HepG2 (cell line): Measurements from ENCODE around the gene MFSD12. TPM values are rescaled to one million over a fixed set of nuclear protein-coding genes. Genes with fewer than 3 reads are reported as not detected.

Source experiments
- ATAC-seq: fragments of 200-7000 bp; cut with Tn5 transposase; 3 replicates; pipeline ENCODE4 v1.9.1; 2020; ENCODE audit warnings: mild to moderate bottlenecking, moderate library complexity
- BruUV-seq: library from RNA; stranded (reverse); fragments of 400-500 nt; replicated peaks from 2 replicates; lab custom pipeline; 2021; lab: Mats Ljungman, UMichigan
- CTCF ChIA-PET: fragments of 300-600 bp; formaldehyde crosslinking; extraction: SDS; loops from one replicate; lab custom pipeline; 2021; ENCODE audit warnings: low total read pairs, inconsistent platforms, low intra/inter-chr PET ratio; lab: Yijun Ruan, JAX
- POLR2A ChIA-PET: fragments of 350-600 bp; sonication (Branson Sonifier 250); formaldehyde crosslinking; loops from one replicate; lab custom pipeline; 2020; ENCODE audit warnings: antibody characterized with exemption, inconsistent platforms; lab: Yijun Ruan, JAX
- DNase-seq: peaks from one replicate; pipeline ENCODE4 v3.0.0-alpha.2; 2015; ENCODE audit warnings: low spot score
- FAIRE-seq: peaks from 3 replicates; lab custom pipeline; 2011; peaks lifted over from hg19 to GRCh38; lab: Jason Lieb, UNC
- H2AFZ ChIP-seq: one replicate; pipeline ENCODE4 v1.6.1; 2011; ENCODE audit warnings: low read length, inconsistent platforms
- H3K27ac ChIP-seq: fragments of 300-600 bp; 3 replicates; pipeline ENCODE4 v1.8.0; 2011; ENCODE audit warnings: mixed run types, mild to moderate bottlenecking, mixed read lengths, low read length, inconsistent platforms; ENCODE audit not compliant: insufficient read depth; ENCODE audit errors: extremely low read length
- H3K27me3 ChIP-seq, 2 experiments: fragments of 200-600 bp in 1 of 2; 2 replicates in 1 of 2; 3 replicates in 1 of 2; pipeline versions ENCODE4 v1.6.0 to v1.8.0; 2011; ENCODE audit warnings: low read length in 2 of 2, mild to moderate bottlenecking in 2 of 2, moderate library complexity in 2 of 2, inconsistent platforms in 1 of 2; ENCODE audit not compliant: insufficient read depth in 2 of 2, control insufficient read depth in 1 of 2
- H3K36me3 ChIP-seq, 2 experiments: fragments of 200-600 bp in 1 of 2; replicated peaks in 1 of 2; 2 replicates in 1 of 2; 3 replicates in 1 of 2; pipeline versions ENCODE4 v1.5.1 to v1.8.0; 2011; ENCODE audit warnings: low read length in 2 of 2, inconsistent platforms in 1 of 2; ENCODE audit not compliant: insufficient read depth in 2 of 2, control insufficient read depth in 1 of 2
- H3K4me1 ChIP-seq: 2 replicates; pipeline ENCODE4 v1.5.1; 2012; ENCODE audit warnings: low read length, inconsistent platforms; ENCODE audit not compliant: insufficient read depth
- H3K4me2 ChIP-seq: 2 replicates; pipeline ENCODE4 v1.6.0; 2011; ENCODE audit warnings: low read depth, low read length, inconsistent platforms
- H3K4me3 ChIP-seq, 3 experiments: fragments of 200-600 bp in 1 of 3; sonication (generic), shearing (Covaris generic) in 1 of 3; replicated peaks in 1 of 3; 2 replicates each; pipeline ENCODE4 v1.5.1; 2011 to 2016; ENCODE audit warnings: low read length in 3 of 3, inconsistent platforms in 2 of 3, low read depth in 2 of 3, mild to moderate bottlenecking in 2 of 3, control low read depth in 1 of 3, mixed read lengths in 1 of 3; ENCODE audit not compliant: insufficient read depth in 1 of 3
- H3K79me2 ChIP-seq: one replicate; pipeline ENCODE4 v1.6.1; 2011; ENCODE audit warnings: low read length, inconsistent platforms; ENCODE audit not compliant: insufficient read depth
- H3K9ac ChIP-seq: 2 replicates; pipeline ENCODE4 v1.6.0; 2011; ENCODE audit warnings: mild to moderate bottlenecking, low read depth, low read length, inconsistent platforms; ENCODE audit not compliant: insufficient read depth
- H3K9me3 ChIP-seq: 2 replicates; pipeline ENCODE4 v1.5.1; 2012; ENCODE audit warnings: mild to moderate bottlenecking, low read length
- H4K20me1 ChIP-seq: 2 replicates; pipeline ENCODE4 v1.6.0; 2011; ENCODE audit warnings: inconsistent platforms, mild to moderate bottlenecking, low read length, moderate library complexity; ENCODE audit not compliant: insufficient read depth
- CCAR2 ChIP-seq: fragments of 200-400 bp; formaldehyde crosslinking; optimal IDR thresholded peaks from 2 replicates; pipeline ENCODE3; 2018; ENCODE audit warnings: low read depth, mild to moderate bottlenecking, low read length, moderate library complexity
- MED8 ChIP-seq: sonication (generic); formaldehyde crosslinking; IDR thresholded peaks from 2 replicates; pipeline ENCODE4 v1.8.1; 2023; ENCODE audit warnings: mild to moderate bottlenecking, missing genetic modification reagents; ENCODE audit not compliant: insufficient replicate concordance
- SIX1 ChIP-seq: sonication (generic); formaldehyde crosslinking; IDR thresholded peaks from 2 replicates; pipeline ENCODE4 v1.4.0; 2020; ENCODE audit warnings: missing genetic modification reagents, borderline replicate concordance
- TCF7L2 ChIP-seq: IDR thresholded peaks from 2 replicates; pipeline ENCODE4 v1.6.1; 2011; ENCODE audit warnings: mild to moderate bottlenecking, low read depth, low read length, moderate library complexity
- TP53 ChIP-seq: sonication (generic); formaldehyde crosslinking; conservative IDR thresholded peaks from 2 replicates; pipeline ENCODE4 v1.4.0; 2020; ENCODE audit warnings: missing genetic modification reagents
- ZFY ChIP-seq: sonication (generic); formaldehyde crosslinking; IDR thresholded peaks from 2 replicates; pipeline ENCODE4 v1.4.0; 2020; ENCODE audit warnings: missing genetic modification reagents
- ZNF282 ChIP-seq: fragments of 450-650 bp; IDR thresholded peaks from 2 replicates; pipeline ENCODE4 v1.6.1; 2018; ENCODE audit not compliant: partially characterized antibody
- ZNF543 ChIP-seq: sonication (generic); formaldehyde crosslinking; IDR thresholded peaks from 2 replicates; pipeline ENCODE4 v1.4.0; 2020; ENCODE audit warnings: mild to moderate bottlenecking, missing genetic modification reagents
- ZNF552 ChIP-seq: sonication (generic); formaldehyde crosslinking; IDR thresholded peaks from 2 replicates; pipeline ENCODE4 v1.9.0; 2022; ENCODE audit warnings: missing genetic modification reagents, mild to moderate bottlenecking, borderline replicate concordance
- ZNF607 ChIP-seq: sonication (generic); formaldehyde crosslinking; IDR thresholded peaks from 2 replicates; pipeline ENCODE4 v1.5.1; 2020; ENCODE audit warnings: missing genetic modification reagents, mild to moderate bottlenecking, borderline replicate concordance
- WGBS: methylation state at CpG from one replicate; pipeline ENCODE4 v1.1.6; 2017; ENCODE audit warnings: low lambda C conversion rate; 5-methylcytosine and 5-hydroxymethylcytosine counted together
- in situ Hi-C: cut with HindIII; loops from 2 replicates; pipeline ENCODE4 v1.10.0; 2017; ENCODE audit warnings: low pct_unique_long_range_greater_than_20kb; ENCODE audit not compliant: extremely low pct_ligation_motif_present
- intact Hi-C: fragments of 100-400 bp; cut with micrococcal nuclease; formaldehyde crosslinking; loops from one replicate; pipeline ENCODE4 v1.10.0; 2022; ENCODE audit not compliant: unreplicated experiment
- polyA plus RNA-seq, 8 experiments: library from polyadenylated mRNA; depleted of rRNA in 3 of 8; stranded (reverse) in 7 of 8; unstranded in 1 of 8; fragments of >200 nt; fragmentation: Illumina TruSeq in 4 of 8; extraction: Trizol in 4 of 8; gene quantifications; 2 replicates each; pipeline versions ENCODE4 v1.2.1 to v1.2.3, GENCODE V29; 2011 to 2016; ENCODE audit warnings: low read depth in 4 of 8, missing spikeins in 1 of 8, mixed read lengths in 1 of 8; ENCODE audit not compliant: insufficient read depth in 1 of 8
- total RNA-seq, 5 experiments: library from RNA; depleted of rRNA; stranded (reverse); fragments of >200 nt; fragmentation: Illumina TruSeq; extraction: Trizol; gene quantifications; 2 replicates each; pipeline ENCODE4 v1.2.3, GENCODE V29; 2016; ENCODE audit warnings: low read depth in 1 of 5
- TF ChIP-seq, protein P1 (sequence below): sonication (generic); formaldehyde crosslinking; conservative IDR thresholded peaks from 2 replicates; pipeline ENCODE4 v1.4.0; 2020; ENCODE audit warnings: missing genetic modification reagents
- TF ChIP-seq, protein P2 (sequence below): IDR thresholded peaks from 2 replicates; pipeline ENCODE4 v1.6.1; 2018; ENCODE audit warnings: missing genetic modification reagents
- TF ChIP-seq, protein P3 (sequence below): sonication (generic); formaldehyde crosslinking; IDR thresholded peaks from 2 replicates; pipeline ENCODE4 v1.4.0; 2020; ENCODE audit warnings: missing genetic modification reagents
- TF ChIP-seq, protein P4 (sequence below): IDR thresholded peaks from 2 replicates; pipeline ENCODE4 v1.6.1; 2012; ENCODE audit warnings: inconsistent platforms
- TF ChIP-seq, protein P5 (sequence below): sonication (generic); formaldehyde crosslinking; IDR thresholded peaks from 2 replicates; pipeline ENCODE4 v1.5.1; 2020; ENCODE audit warnings: mild to moderate bottlenecking, missing genetic modification reagents

MFSD12 gene
- total and polyA plus RNA-seq, 2 of the 13 experiments (the other 11 are each of a cell fraction or from before 2014, with no cell fraction given), result 27.2 to 29.1 TPM

DNA sequence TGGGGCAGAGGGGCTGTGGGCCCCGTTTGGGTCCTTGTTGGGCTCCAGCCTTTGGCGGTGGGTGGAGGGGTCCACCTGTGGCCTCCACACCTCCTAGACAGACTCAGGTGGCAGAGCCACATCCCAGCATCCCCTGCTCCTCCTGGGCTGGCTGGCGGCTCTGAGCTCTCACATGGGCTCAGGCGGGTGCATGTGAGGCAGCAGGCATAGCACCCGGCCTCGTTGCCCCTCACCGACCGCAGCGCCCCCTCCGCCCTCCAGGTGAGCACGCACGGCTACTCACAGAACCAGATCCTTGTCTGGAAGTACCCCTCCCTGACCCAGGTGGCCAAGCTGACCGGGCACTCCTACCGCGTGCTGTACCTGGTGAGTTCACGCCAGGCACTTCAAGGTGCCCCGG, 24.4 kb downstream of the MFSD12 start:
- H4K20me1 ChIP-seq, result no peaks in the 10 kb centered on the region
- FAIRE-seq (no peak), DNase-seq (no peak), ATAC-seq (no peak)
- BruUV-seq, result no TSS peak
- H3K4me1 ChIP-seq, result no peaks in the 10 kb centered on the region
- H3K9ac ChIP-seq, result no peak overlapping the region
- H3K27ac ChIP-seq, result no peak overlapping the region
- peaks cover 12 to 20% of the 10 kb centered on the region in 2 experiments; a peak in 4 of 5 replicates for H3K36me3 ChIP-seq
- 95% methylated on average over 4 of the region's 17 CpGs for WGBS
- H2AFZ ChIP-seq, result no peak overlapping the region
- ChIA-PET CTCF (no interaction called here), POLR2A (no interaction called here)
- H3K4me2 ChIP-seq, result no peak overlapping the region
- TF ChIP-seq TP53 (CRISPR knock-in tag), result no peak
- TF ChIP-seq, protein P1, sequence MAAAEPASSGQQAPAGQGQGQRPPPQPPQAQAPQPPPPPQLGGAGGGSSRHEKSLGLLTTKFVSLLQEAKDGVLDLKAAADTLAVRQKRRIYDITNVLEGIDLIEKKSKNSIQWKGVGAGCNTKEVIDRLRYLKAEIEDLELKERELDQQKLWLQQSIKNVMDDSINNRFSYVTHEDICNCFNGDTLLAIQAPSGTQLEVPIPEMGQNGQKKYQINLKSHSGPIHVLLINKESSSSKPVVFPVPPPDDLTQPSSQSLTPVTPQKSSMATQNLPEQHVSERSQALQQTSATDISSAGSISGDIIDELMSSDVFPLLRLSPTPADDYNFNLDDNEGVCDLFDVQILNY (CRISPR knock-in tag), result no peak
- no peak for TF ChIP-seq SIX1
- TF ChIP-seq ZFY (CRISPR knock-in tag), result no peak
- TF ChIP-seq, protein P2, sequence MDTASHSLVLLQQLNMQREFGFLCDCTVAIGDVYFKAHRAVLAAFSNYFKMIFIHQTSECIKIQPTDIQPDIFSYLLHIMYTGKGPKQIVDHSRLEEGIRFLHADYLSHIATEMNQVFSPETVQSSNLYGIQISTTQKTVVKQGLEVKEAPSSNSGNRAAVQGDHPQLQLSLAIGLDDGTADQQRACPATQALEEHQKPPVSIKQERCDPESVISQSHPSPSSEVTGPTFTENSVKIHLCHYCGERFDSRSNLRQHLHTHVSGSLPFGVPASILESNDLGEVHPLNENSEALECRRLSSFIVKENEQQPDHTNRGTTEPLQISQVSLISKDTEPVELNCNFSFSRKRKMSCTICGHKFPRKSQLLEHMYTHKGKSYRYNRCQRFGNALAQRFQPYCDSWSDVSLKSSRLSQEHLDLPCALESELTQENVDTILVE (CRISPR knock-in tag), result no peak
- TF ChIP-seq, protein P3, sequence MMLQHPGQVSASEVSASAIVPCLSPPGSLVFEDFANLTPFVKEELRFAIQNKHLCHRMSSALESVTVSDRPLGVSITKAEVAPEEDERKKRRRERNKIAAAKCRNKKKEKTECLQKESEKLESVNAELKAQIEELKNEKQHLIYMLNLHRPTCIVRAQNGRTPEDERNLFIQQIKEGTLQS, result no peak
- TF ChIP-seq, protein P4, sequence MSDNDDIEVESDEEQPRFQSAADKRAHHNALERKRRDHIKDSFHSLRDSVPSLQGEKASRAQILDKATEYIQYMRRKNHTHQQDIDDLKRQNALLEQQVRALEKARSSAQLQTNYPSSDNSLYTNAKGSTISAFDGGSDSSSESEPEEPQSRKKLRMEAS, result no peak
- no peak for TF ChIP-seq TCF7L2
- no peak for TF ChIP-seq ZNF552 (CRISPR knock-in tag)
- no peak for TF ChIP-seq MED8
- TF ChIP-seq ZNF543 (CRISPR knock-in tag), result no peak
- TF ChIP-seq ZNF282, result no peak
- TF ChIP-seq, protein P5, sequence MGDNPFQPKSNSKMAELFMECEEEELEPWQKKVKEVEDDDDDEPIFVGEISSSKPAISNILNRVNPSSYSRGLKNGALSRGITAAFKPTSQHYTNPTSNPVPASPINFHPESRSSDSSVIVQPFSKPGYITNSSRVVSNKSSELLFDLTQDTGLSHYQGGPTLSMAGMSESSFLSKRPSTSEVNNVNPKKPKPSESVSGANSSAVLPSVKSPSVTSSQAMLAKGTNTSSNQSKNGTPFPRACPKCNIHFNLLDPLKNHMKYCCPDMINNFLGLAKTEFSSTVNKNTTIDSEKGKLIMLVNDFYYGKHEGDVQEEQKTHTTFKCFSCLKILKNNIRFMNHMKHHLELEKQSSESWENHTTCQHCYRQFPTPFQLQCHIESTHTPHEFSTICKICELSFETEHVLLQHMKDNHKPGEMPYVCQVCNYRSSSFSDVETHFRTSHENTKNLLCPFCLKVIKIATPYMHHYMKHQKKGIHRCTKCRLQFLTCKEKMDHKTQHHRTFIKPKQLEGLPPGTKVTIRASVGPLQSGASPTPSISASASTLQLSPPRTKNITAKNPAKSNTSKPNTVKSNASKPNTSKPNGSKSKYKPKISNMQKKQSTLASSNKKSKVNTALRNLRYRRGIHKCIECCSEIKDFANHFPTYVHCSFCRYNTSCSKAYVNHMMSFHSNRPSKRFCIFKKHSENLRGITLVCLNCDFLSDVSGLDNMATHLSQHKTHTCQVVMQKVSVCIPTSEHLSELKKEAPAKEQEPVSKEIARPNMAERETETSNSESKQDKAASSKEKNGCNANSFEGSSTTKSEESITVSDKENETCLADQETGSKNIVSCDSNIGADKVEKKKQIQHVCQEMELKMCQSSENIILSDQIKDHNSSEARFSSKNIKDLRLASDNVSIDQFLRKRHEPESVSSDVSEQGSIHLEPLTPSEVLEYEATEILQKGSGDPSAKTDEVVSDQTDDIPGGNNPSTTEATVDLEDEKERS (CRISPR knock-in tag), result no peak
- no peak for TF ChIP-seq CCAR2
- TF ChIP-seq ZNF607, result no peak
- intact Hi-C loops, result no loop called here
- in situ Hi-C loops, result no loop called here
- H3K27me3 ChIP-seq, result no peaks in the 10 kb centered on the region
- H3K79me2 ChIP-seq, result no peaks in the 10 kb centered on the region
- H3K9me3 ChIP-seq, result no peaks in the 10 kb centered on the region
- H3K4me3 ChIP-seq, result no peak overlapping the region
